ENCODE measurements around the gene ADAM33. TPM values are rescaled to one million over a fixed set of nuclear protein-coding genes. Genes with fewer than 3 reads are reported as not detected.

Gene ADAM33
- total RNA-seq, 1 donor from 2014 or later, result not detected

GRCh38 chr20:3652676-3653596, 28.9 kb downstream of the ADAM33 start:
- DNase-seq (ENCODE audit: extremely low read depth, low read depth, low spot score), result no peak

- no peak for DNase-seq (ENCODE audit: extremely low read depth, low read depth, low spot score)
These were observed 29.6 kb downstream of the ADAM33 start for GRCh38 chr20:3652221-3652620.

DNA sequence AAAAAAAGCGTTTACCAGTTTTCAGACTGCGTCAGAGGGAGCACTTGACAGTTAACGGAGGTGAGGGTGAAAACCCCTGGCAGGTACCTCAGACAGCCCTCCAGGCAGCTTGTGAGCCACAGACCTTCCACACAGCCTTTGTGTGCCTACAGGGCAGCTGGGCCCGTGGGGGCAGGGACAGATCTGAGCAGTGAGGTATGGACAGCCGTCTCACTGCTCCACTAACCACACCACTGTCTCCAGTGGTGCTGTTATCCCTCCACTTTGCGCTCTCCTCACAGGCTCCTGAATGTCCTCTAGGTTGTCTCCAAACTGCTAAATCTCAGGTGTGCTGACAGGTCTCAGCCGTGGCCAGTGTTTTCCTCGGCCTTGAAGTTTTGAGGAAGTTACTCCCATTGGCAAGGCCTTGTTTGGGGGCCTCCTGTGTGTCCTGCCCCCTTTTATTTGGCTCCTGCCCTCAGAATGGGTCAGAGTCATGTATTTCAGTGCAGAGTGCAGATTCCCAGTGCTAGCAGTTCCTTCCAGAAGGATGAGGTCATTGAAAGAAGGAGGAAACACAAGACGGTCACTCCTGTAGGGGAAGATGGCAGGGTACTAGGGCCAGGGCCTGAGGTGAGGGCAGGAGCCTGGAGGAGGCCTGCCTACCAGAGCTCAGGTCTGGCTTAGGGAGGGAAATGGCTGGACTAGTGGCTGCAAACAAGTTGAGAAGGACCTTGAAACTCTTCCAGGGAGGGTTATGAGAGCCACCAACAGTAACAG, 30.4 kb downstream of the ADAM33 start:
- DNase-seq (ENCODE audit: extremely low read depth, low read depth, low spot score), result no peak

DNA sequence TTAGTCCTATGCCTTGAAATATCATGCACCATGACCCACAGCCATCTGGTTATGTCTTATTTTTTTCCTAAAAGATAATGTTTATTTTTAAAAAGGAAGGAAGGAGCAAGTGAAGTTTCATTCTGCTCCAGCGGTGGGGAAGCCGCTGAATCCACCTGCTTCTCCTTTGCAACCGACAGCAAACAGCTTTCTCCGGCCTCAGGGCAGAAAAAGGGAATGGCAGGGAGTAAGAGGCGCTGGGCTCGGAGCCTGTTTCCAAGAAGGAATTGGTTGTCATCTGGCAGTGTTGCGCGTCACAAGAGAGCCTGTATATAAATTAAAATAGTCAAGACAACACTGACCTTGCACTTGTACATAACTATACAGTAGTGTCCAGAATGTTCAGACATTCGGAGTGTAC, 32.9 kb downstream of the ADAM33 start:
- DNase-seq (ENCODE audit: extremely low read depth, low read depth, low spot score), result no peak

- DNase-seq (ENCODE audit: extremely low read depth, low read depth, low spot score), result no peak
These were observed 34.3 kb downstream of the ADAM33 start for GRCh38 chr20:3647473-3647872.

GRCh38 chr20:3646651-3647050, 35.2 kb downstream of the ADAM33 start:
- DNase-seq (ENCODE audit: extremely low read depth, low read depth, low spot score), result no peak

DNA sequence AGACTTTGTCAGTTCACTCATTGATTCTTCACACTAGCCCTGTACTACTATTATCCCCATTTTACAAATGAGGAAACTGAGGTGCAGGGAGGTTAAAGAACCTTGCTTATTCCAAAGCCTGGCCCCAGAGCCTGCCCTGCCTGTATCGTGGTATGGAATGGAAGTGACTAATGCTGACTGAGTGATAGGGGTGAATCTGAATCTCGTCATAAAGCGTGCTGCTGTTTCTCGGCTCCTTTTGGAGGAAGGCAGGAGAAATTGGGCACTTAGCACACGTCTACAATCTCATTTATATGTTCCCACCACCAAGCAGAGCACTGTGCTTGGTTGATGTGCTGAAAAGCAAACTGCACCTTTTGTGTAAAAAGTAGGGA, 35.8 kb downstream of the ADAM33 start:
- DNase-seq (ENCODE audit: extremely low read depth, low read depth, low spot score), result no peak

DNA sequence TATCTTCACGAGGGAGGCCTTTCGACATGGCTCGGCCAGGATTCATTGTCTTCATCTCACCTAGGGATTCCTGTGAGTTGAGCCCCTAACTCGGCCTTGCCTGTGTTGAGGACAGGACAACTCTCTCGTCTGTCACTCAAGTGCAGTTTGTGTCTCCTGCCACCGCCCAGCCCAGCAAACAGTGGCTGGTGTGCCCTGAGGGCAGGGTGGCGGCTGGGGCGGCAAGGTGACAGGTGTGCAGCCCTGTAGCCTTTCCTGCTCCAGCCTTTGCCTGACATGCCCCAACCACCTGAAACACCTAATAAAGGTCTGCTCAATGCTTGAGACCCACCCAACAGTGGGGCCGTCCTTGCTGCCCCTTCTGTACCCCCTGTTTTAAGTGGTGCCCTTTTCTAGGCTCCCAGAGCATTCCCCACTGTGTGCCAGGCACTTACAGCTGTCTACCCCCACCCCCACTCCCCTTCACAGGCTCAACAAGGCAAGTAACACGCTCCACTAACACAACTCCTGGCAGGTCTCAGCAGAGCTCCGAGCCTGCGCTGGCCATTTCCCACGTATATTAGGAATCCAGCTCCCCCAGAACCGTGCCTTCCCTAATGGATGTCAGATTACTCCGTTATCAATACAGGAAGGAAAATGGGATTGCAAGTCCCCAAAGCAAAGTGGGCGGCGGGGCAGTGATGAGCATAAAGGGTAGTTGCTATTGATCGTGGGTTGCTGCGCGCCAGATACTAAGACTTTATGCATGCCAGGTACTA, 36.3 kb downstream of the ADAM33 start:
- DNase-seq (ENCODE audit: extremely low read depth, low read depth, low spot score), result no peak

- no peak for DNase-seq (ENCODE audit: extremely low read depth, low read depth, low spot score)
These were observed 41.6 kb downstream of the ADAM33 start for GRCh38 chr20:3640259-3640658.

DNA sequence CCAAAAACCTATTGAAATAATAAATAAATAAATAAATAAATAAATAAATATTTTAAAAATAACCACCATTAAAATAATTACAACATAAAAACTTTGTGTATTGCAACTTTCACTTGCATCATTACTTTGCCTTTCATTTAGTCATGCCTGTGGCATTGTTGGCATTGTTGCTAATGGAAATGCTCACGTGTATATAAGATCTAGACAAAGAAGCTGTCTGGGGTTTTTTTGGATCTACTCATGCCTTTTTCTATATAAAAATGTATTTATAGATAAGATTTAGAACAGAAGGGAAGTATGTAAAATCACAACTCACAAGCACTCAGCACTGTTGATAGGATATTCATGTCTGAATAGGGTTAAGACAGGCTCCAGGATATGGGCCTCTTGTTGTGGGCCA, 46.5 kb downstream of the ADAM33 start:
- no peak for DNase-seq (ENCODE audit: extremely low read depth, low read depth, low spot score)

GRCh38 chr20:3633913-3634478, 47.8 kb downstream of the ADAM33 start:
- no peak for DNase-seq (ENCODE audit: extremely low read depth, low read depth, low spot score)

- DNase-seq (ENCODE audit: extremely low read depth, low read depth, low spot score), result no peak
These were observed 49.4 kb downstream of the ADAM33 start for GRCh38 chr20:3632311-3633004.

DNA sequence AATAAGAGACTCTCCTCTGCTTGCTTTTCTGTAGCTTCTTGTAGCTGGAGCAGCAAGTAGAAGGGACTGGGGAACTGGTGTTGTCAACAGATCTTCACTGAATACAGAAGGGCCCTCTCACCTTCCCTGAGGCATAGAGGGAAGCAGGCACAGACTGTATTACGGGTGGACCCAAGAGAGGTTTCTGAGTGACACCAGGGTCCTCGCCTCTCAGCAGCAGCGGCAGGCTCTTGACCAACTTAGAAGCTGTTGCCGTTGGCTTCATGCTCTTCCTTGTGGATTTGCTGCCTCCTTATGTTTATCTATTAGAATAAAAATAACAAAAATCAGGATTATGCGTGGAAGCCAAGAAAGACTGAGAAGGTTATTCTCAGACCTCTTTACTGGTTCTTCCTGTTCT, 50.3 kb downstream of the ADAM33 start:
- DNase-seq (ENCODE audit: extremely low read depth, low read depth, low spot score), result no peak

- DNase-seq (ENCODE audit: extremely low read depth, low read depth, low spot score), result no peak
These were observed 51.4 kb downstream of the ADAM33 start for GRCh38 chr20:3630429-3630828.

DNA sequence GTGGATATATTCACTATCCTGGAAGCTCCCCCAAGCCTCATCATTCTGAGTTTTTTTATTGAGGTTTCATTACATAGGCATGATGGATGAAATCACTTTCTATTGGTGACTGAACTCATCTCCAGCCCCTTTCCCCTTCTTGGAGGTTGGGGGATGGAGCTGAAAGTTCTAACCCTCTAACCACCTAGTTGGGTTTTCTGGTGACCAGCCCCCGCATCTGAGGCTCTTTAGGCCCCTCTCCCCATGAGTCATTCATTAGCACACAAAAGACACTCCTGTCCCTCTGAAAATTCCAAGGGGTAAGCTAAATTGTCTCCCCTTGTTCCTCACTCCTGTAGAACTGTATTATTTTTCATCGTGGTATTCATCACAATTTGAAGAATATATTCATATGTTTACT, 51.9 kb downstream of the ADAM33 start:
- no peak for DNase-seq (ENCODE audit: extremely low read depth, low read depth, low spot score)

GRCh38 chr20:3628502-3629314, 53.1 kb downstream of the ADAM33 start:
- DNase-seq (ENCODE audit: extremely low read depth, low read depth, low spot score), result no peak

GRCh38 chr20:3627476-3627875, 54.3 kb downstream of the ADAM33 start:
- DNase-seq (ENCODE audit: extremely low read depth, low read depth, low spot score), result no peak

DNA sequence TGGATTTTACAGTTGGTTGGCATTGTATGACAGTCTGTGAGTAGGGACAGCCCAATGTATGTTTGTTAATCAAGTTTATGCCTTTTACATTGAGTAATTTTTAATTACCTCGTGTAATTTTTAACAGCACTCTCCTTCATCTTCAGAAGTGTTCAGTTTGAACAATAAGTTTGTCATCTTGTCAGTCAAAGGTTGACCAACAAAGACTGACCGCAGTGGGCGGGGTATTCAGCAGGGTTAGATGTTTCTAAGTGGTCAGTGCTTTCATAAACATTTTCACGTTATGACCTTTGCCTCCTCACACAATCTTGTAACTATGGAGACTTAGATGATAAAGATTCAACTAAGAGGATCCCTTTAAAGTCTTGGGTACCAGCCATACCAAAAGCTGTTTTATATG, 59.4 kb downstream of the ADAM33 start:
- no peak for DNase-seq (ENCODE audit: extremely low read depth, low read depth, low spot score)

GRCh38 chr20:3621111-3621510, 60.7 kb downstream of the ADAM33 start:
- no peak for DNase-seq (ENCODE audit: extremely low read depth, low read depth, low spot score)
